GM10248 (cell line): ENCODE measurements around the gene AGXT2.

Experiments
- CTCF ChIA-PET: fragments of 300-600 bp; sonication (Branson Sonifier 250); formaldehyde crosslinking; extraction: SDS; loops from one replicate; lab custom pipeline; 2021; ENCODE audit warnings: antibody characterized with exemption; lab: Yijun Ruan, JAX
- POLR2A ChIA-PET: fragments of 350-650 bp; sonication (Branson Sonifier 250); formaldehyde crosslinking; extraction: SDS; loops from one replicate; lab custom pipeline; 2020; ENCODE audit warnings: antibody characterized with exemption; lab: Yijun Ruan, JAX
- DNase-seq: peaks from one replicate; pipeline ENCODE4 v3.0.0; 2012; ENCODE audit errors: extremely low spot score
- CTCF ChIP-seq: IDR thresholded peaks from 2 replicates; pipeline ENCODE4 v1.5.1; 2012; ENCODE audit warnings: mild to moderate bottlenecking, low read depth; ENCODE audit errors: extremely low read depth, missing control alignments, control extremely low read depth

Gene AGXT2

DNA sequence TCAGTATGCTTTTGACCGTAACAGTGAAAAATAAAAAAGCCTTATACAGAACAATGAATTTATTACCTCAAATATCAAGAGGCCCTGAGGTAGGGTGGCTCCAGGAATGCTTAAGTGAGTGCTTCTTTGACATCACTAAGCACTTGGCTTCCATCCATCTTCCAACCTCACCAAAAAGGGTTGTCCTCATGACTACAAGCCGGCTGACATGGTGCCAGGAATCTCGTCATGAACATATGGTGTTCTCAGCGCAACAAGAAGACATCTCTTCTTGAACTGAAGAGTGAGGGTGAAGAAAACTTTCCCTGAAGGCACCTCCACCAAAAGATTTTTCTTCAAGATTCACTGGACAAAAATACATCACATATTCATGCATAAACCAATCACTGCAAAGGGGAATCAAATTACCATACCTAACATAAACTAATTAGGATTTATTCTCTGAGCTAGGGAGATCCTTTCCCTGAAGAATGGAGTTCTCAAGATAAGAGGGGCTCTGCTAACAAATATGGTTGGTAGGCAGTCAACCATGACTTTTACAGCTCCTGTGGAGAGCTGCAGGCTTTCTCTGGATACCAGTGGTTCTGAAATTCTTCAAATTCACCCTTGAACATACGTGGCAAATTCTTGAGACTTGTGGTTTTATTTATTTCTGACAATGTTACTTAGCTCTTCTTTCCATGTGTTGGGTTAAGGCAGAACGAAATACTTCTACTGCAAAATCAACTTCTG is 49.5 kb downstream of the AGXT2 start:
- DNase-seq = no peak
- no peak for TF ChIP-seq CTCF
- ChIA-PET CTCF (interaction anchor here (1.3 to 2.0 kb wide), 2 partner anchors 37 to 512 kb away, joined by 4 to 5 read pairs; no protein-coding TSS in a partner anchor), POLR2A (no interaction called here)

DNA sequence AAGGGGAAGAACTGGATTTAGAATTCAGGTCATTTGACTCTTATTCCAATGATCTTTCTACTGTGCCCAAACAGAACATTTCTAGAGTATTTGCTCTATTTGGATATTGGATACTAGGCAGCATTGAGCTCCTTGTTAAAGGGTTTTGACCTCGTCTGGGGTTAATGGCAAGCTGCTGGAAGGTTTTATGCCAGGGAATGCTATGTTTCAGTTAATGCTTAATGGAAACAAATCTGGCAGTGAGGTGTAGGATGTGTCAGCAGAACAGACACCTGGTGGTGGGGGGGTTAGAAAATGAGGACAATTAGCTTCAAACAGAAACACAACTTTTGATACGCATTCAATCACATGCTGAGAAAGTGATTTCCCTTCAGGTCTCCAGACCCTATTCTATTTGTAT is 51.5 kb downstream of the AGXT2 start:
- CTCF ChIA-PET = interaction anchor here (1.4 to 1.8 kb wide), 2 partner anchors 12 to 16 kb away, joined by 3 to 4 read pairs; no protein-coding TSS in a partner anchor

GRCh38 chr5:34993951-34994350 is 53.8 kb downstream of the AGXT2 start:
- POLR2A ChIA-PET = no interaction called here
- DNase-seq = no peak
- no peak for TF ChIP-seq CTCF
- CTCF ChIA-PET = interaction anchor here (3.4 kb wide), 1 partner anchor 9 kb away, joined by 21 read pairs; no protein-coding TSS in a partner anchor

More for the DNA sequence above, 51.5 kb downstream of the AGXT2 start:
- no peak for DNase-seq
- TF ChIP-seq CTCF = no peak
- POLR2A ChIA-PET = no interaction called here

- ChIA-PET CTCF (interaction anchor here (3.4 kb wide), 1 partner anchor 11 kb away, joined by 21 read pairs; no protein-coding TSS in a partner anchor), POLR2A (no interaction called here)
- DNase-seq = no peak
- TF ChIP-seq CTCF = no peak
Observed at GRCh38 chr5:34991486-34992238, 56.1 kb downstream of the AGXT2 start.

DNA sequence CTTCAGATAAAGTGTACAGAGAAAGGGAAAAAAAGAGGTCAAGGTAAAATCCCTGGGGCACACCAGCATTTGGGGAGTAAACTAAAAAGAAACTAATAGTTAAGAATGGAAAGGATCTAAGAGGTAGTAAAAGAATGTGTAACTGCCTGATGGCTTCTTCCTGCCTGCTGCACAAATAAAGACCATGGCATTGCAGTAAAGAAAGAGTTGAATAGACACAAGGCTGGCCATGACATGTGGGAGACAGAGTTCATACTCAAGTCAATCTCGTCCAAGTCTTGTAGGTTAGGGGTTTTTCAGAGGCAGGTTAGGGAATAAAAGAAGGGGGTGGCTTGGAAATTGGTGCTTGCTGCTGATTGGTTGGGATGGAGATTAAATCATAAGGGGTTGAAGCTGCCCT is 60.8 kb downstream of the AGXT2 start:
- CTCF ChIA-PET = interaction anchor here (1.7 kb wide), 1 partner anchor 17 kb away, joined by 4 read pairs; no protein-coding TSS in a partner anchor
- DNase-seq = no peak
- POLR2A ChIA-PET = no interaction called here
- TF ChIP-seq CTCF = no peak

DNA sequence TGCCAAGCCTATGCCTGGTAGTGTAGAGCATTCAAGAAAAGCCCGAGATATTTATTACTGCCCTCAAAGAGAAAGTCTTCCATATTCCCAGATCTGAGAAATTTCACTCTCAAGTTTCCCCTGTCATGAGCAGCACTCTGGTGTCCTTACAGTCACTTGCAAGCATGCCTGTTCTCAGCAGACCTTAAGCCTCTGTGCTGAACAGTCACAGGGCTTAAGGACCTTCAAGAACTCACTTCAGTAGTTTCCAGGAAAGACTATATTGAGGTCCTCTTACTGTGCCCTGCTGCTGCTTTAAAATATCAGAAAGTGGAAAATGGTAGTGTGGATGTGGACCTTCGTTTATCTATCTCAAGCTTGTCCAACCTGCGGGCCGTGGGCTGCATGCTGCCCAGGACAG is 64.9 kb downstream of the AGXT2 start:
- ChIA-PET POLR2A (no interaction called here), CTCF (interaction anchor here (1.1 to 1.3 kb wide), 2 partner anchors 21 to 25 kb away, joined by 3 to 5 read pairs; no protein-coding TSS in a partner anchor)
- no peak for TF ChIP-seq CTCF
- no peak for DNase-seq
